Ureter (tissue), 1 donor: Measurements from ENCODE around the gene ACSL4. TPM values are rescaled to one million over a fixed set of nuclear protein-coding genes. Genes with fewer than 3 reads are reported as not detected.
"Not testable (repeated sequence)": the region's sequence is repeated elsewhere in the genome, so short reads cannot be mapped to it uniquely, and the experiment has no call there.

Experiments
- DNase-seq: peaks from one replicate; pipeline ENCODE4 v3.0.0-alpha.2; 2020; ENCODE audit warnings: low spot score
- total RNA-seq: library from RNA; stranded (reverse); gene quantifications from one replicate; pipeline ENCODE4 v1.2.4, GENCODE V29; 2023
- donor health status: DM: yes; HTN: yes; CAD: no.

Gene ACSL4
- total RNA-seq = 38.8 TPM

DNA sequence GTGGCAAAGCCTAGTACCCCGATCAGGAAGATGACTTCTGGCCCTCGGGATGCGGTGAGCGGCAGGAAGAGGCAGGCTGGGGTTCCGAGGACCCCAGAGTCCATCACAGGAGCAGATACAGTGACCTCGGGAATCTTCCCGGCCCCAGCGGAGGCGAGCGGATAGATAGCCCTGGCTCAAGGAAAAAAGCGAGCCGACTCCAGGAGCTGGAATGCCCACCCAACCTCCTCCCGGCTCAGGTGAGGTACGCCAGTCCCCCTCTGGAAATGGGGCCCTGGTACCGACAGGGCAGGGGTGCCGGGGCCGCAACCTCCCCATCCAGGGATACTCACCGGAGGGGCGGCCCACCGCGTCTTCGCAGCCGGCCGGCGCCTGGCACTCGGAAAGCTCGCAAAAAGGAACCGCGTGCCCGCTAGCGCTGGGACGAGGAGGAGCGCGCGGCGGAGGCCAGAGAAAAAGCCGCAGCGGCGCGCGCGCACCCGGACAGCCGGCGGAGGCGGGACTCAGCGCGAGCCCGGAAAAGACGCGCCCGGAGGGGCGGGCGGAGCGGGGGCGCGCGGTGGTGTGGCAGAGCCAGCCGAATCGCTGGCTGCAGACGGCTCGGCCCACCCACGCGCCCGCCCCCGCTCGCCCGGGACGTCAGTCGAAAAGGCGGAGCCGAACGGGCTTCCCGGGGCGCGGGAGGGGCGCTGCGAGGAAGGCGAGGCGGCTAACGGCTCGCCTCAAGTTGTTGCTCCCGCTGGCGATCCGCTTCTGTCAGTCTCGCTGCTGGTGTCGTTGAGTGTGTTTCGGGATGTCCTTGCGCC is at the start of gene ACSL4:
TSS of gene ACSL4 (minus strand) at position 451 of the 806 bp plus-strand sequence. CDS start 49,894 bp downstream, outside the sequence.
- peak; percentile 84 for DNase-seq

- DNase-seq = no peak
Measured at GRCh38 chrX:109777749-109778148, 44.7 kb upstream of the ACSL4 start.

DNA sequence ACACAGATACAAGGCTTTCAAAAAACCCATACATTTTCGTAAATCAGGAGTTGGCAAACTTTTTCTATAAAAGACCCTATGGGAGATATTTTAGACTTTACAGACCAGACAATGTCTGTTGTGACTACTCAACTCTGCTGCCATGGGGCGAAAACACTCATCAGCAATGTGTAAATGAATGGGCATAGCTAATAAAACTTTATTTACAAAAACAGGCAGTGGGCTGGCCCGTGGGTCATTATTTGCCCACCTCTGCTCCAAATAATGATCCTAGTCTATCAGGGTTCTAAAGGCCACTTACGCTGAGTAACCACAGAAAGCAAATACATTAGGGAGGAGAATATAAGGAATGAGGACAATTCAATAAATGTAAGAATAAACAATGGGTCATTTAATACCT is 43.9 kb upstream of the ACSL4 start:
- no peak for DNase-seq

DNA sequence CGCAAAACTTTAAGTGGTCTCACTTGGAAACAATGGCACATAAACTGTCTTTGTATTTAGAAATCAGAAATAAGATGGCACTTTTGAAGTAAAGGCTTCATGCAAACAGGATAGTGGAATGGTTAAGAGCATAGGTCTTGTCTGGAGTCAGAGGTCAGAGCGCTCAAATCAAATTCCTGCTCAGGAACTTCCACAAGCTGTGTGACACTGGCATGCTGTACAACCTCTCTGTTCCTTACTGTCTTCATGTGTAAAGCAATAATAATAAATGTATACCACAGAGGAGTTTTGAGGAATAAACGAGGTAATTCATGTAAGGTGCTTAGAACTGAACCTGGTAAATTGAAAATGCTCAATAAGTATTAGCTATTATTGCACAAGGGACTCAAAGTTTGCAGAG is 43.4 kb upstream of the ACSL4 start:
- DNase-seq = no peak

DNA sequence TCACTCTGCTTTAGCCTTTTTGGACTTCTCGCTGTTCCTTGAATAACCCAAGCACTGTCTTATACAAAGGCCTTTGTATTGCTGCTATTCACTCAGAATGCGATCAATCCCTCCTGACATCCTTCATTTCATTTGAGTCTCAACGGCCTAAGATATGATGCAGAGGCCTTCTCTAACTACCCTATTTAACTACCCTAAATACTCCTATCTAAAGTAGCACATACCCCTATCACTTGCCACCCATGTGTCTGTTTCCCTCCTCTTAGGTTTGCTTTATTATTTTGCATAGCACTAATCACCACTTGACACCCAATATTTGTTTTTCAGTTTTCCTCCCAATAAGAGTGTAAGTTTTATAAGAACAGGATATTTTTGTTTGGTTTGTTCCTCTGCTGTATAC is 42.3 kb upstream of the ACSL4 start:
- DNase-seq = no peak

GRCh38 chrX:109774706-109775105 is 41.6 kb upstream of the ACSL4 start:
- DNase-seq = no peak

GRCh38 chrX:109774136-109774535 is 41.1 kb upstream of the ACSL4 start:
- DNase-seq = no peak

- no peak for DNase-seq
Measured at GRCh38 chrX:109773374-109773773, 40.3 kb upstream of the ACSL4 start.

- DNase-seq = no peak
Measured at GRCh38 chrX:109770780-109771179, 37.7 kb upstream of the ACSL4 start.

DNA sequence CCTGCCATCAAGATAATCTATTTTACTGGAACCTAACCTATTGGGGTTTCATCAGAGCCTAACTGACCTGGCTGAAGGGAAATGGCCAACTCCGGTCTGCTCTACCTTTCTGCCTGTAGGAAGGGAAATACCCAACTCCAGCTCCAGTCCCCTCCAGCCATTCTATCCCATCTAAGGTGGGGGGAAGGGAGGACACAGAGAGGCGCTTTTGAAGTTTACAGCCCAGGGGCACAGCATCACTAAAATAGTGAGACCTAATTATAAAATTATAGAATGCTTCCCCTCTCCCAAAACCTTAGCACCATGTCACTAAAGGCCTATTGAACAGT is 27.8 kb upstream of the ACSL4 start:
- no peak for DNase-seq

GRCh38 chrX:109760209-109760921 is 27.3 kb upstream of the ACSL4 start:
- no peak for DNase-seq

DNA sequence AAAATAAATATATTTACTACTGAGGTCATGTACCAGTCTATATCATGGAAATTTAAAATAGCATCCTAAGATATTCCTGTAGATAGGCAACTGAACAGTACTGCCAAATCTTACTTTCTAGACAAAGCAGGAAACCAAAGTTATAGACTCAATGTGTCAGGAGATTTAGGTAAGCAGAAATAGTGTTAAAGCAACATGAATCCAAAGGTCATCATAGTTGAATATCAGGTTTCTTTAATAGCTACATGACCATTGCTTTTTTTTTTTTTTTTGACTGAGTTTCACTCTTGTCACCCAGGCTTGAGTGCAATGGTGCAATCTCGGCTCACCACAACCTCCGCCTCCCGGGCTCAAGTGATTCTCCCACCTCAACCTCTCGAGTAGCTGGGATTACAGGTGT is 20.2 kb upstream of the ACSL4 start:
- no peak for DNase-seq

- DNase-seq = no peak
Measured at GRCh38 chrX:109751698-109752097, 18.6 kb upstream of the ACSL4 start.

DNA sequence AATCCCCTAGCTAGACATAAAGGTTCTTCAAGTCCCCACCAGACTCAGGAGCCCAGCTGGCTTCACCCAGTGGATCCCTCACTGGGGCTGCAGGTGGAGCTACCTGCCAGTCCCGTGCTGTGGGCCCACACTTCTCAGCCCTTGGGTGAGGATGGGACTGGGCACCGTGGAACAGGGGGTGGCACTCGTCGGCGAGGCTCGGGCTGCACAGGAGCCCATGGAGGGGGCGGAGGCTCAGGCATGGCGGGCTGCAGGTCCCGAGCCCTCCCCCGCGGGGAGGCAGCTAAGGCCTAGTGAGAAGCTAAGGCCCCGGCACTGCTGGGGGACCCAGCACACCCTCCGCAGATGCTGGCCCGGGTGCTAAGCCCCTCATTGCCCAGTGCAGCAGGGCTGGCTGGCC is 16.1 kb upstream of the ACSL4 start:
- DNase-seq = no peak

DNA sequence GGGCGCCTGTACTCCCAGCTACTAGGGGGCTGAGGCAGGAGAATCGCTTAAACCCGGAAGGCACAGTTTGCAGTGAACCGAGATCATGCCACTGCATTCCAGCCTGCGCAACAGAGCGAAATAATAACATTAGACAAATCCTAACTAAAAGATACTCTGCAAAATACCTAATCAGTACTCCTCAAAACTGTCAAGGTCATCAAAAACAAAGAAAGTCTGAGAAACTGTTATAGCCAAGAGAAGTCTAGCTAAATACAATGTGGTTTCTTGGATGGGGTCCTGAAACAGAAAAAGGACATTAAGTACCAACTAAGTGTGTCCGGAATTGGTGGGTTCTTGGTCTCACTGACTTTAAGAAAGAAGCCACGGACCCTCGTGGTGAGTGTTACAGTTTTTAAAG is 14.6 kb upstream of the ACSL4 start:
- no peak for DNase-seq

DNA sequence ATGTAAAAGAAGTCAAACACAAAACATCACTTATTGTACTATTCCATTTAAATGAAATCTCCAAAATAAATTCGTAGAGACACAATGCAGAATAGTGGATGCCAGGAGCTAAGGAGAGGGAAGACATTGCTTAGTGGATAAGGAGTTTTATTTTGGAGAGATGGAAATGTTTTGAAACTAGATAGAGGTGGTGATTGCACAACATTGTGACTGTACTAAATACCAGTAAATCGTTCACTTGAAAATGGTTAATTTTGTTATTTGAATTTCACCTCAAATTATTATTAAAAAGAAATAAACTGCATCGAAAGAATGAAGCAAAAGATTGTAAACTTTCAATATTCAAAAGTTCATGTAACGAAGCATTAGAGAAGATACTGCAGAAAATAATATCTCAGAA is 9.7 kb upstream of the ACSL4 start:
- no peak for DNase-seq

DNA sequence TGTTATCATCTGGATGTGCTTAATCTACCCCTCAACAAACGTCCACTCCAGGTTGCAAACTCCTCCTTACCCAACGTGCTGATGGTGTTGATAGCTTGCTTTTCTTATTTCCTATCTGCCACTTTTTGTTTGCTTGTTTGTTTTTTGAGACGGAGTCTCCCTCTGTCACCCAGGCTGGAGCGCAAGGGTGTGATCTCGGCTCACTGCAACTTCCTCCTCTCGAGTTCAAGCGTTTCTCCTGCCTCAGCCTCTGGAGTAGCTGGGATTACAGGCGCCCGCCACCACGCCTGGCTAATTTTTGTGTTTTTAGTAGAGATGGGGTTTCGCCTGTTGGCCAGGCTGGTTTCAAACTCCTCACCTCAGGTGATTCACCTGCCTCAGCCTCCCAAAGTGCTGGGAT is 7.8 kb upstream of the ACSL4 start:
- DNase-seq = not testable (repeated sequence)

GRCh38 chrX:109740433-109740809 is 7.4 kb upstream of the ACSL4 start:
- no peak for DNase-seq

- no peak for DNase-seq
Measured at GRCh38 chrX:109739625-109740432, 6.8 kb upstream of the ACSL4 start.

DNA sequence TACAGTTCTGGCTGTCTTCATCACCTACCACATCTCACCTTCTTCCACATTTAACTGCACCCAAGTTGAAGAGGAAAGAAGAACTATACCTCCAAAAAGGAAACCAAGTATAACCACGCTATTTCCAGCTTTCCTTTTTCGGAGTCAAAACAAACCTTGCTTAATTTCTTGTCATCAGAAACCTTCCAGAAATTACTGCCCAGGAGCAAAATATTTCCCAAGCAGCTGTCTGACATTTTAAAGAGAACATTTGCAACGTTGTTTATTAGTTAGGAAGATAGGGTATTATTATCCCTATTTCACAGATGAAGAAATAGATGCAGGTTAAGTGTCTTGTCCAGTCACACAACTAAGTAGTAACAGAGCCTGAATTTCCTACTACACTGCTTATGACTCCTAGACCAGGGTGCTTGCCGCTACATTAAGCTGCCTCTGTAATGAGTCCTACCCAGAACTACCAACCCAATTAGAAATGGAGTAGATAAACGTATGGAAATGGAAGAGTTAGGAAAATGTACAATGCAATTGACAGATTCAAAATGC is 2.2 kb upstream of the ACSL4 start:
- DNase-seq = no peak

GRCh38 chrX:109733613-109734083 is 591 bp upstream of the ACSL4 start:
- no peak for DNase-seq
